K562 (cell line): ENCODE data around the gene MBP. TPM values are rescaled to one million over a fixed set of nuclear protein-coding genes. Genes with fewer than 3 reads are reported as not detected.

ENCODE experiments used
- ATAC-seq: fragments of 200-7000 bp; cut with Tn5 transposase; 3 replicates; pipeline ENCODE4 v1.9.1; 2020; ENCODE audit warnings: moderate library complexity
- BruUV-seq: library from RNA; stranded (reverse); fragments of 400-500 nt; replicated peaks from 2 replicates; lab custom pipeline; 2021; lab: Mats Ljungman, UMichigan
- CTCF ChIA-PET: fragments of 300-600 bp; formaldehyde crosslinking; extraction: SDS; loops from one replicate; lab custom pipeline; 2021; ENCODE audit warnings: low intra/inter-chr PET ratio; lab: Yijun Ruan, JAX
- POLR2A ChIA-PET: fragments of 300-600, 350-650 bp; sonication (Branson Sonifier 250); formaldehyde crosslinking; extraction: SDS; loops from one replicate; lab custom pipeline; 2021; ENCODE audit warnings: antibody characterized with exemption, inconsistent platforms; lab: Yijun Ruan, JAX
- DNase-seq, 4 experiments: peaks; one replicate each; pipeline versions ENCODE4 v3.0.0 to v3.0.0-alpha.2; 2011 to 2018; ENCODE audit warnings: low spot score in 3 of 4, mixed read lengths in 3 of 4; ENCODE audit errors: extremely low read depth in 1 of 4
- FAIRE-seq: peaks from 2 replicates; lab custom pipeline; 2011; peaks lifted over from hg19 to GRCh38; lab: Jason Lieb, UNC
- H2AFZ ChIP-seq: 2 replicates; pipeline ENCODE4 v1.6.0; 2011; ENCODE audit warnings: low read depth, low read length, control low read depth, inconsistent platforms
- H3K27ac ChIP-seq: fragments of 200-600 bp; 3 replicates; pipeline ENCODE4 v1.8.0; 2011; ENCODE audit warnings: low read depth, mild to moderate bottlenecking, control low read depth, inconsistent platforms, low read length, moderate library complexity, mixed read lengths; ENCODE audit errors: extremely low read depth
- H3K27me3 ChIP-seq, 2 experiments: fragments of 300-600 bp in 1 of 2; 2 replicates in 1 of 2; 3 replicates in 1 of 2; pipeline versions ENCODE4 v1.6.0 to v1.8.0; 2011; ENCODE audit warnings: inconsistent platforms in 2 of 2, low read length in 2 of 2, mild to moderate bottlenecking in 1 of 2, mixed read lengths in 1 of 2, moderate library complexity in 1 of 2; ENCODE audit not compliant: control insufficient read depth in 2 of 2, insufficient read depth in 2 of 2
- H3K36me3 ChIP-seq: fragments of 300-600 bp; 3 replicates; pipeline ENCODE4 v1.8.0; 2011; ENCODE audit warnings: mild to moderate bottlenecking, low read length, inconsistent platforms; ENCODE audit not compliant: control insufficient read depth, insufficient read depth
- H3K4me1 ChIP-seq, 2 experiments: fragments of 200-600 bp in 1 of 2; replicated peaks in 1 of 2; 2 replicates in 1 of 2; 3 replicates in 1 of 2; pipeline versions ENCODE4 v1.5.1 to v1.8.0; 2011; ENCODE audit warnings: inconsistent platforms in 2 of 2, low read length in 2 of 2, mild to moderate bottlenecking in 1 of 2, mixed read lengths in 1 of 2, moderate library complexity in 1 of 2; ENCODE audit not compliant: control insufficient read depth in 2 of 2, insufficient read depth in 2 of 2
- H3K4me2 ChIP-seq: 2 replicates; pipeline ENCODE4 v1.6.1; 2011; ENCODE audit warnings: low read length, control low read depth, inconsistent platforms, mixed read lengths; ENCODE audit not compliant: insufficient read depth
- H3K4me3 ChIP-seq: fragments of 200-600 bp; sonication (generic), shearing (Covaris generic); 2 replicates; pipeline ENCODE4 v1.5.1; 2016; ENCODE audit warnings: control low read depth, inconsistent platforms
- H3K79me2 ChIP-seq: fragments of 200-600 bp; 3 replicates; pipeline ENCODE4 v1.8.0; 2011; ENCODE audit warnings: low read length, inconsistent platforms; ENCODE audit not compliant: control insufficient read depth, insufficient read depth
- H3K9ac ChIP-seq, 2 experiments: 2 replicates each; pipeline versions ENCODE4 v1.6.0 to v1.6.1; 2011; ENCODE audit warnings: low read depth in 2 of 2, low read length in 2 of 2, control low read depth in 1 of 2, inconsistent platforms in 1 of 2, mild to moderate bottlenecking in 1 of 2, mixed read lengths in 1 of 2; ENCODE audit not compliant: insufficient read depth in 1 of 2
- H3K9me1 ChIP-seq: one replicate; pipeline ENCODE4 v1.6.0; 2011; ENCODE audit warnings: inconsistent platforms, mild to moderate bottlenecking, low read length, moderate library complexity; ENCODE audit not compliant: control insufficient read depth, insufficient read depth
- H3K9me3 ChIP-seq: replicated peaks from 2 replicates; pipeline ENCODE4 v1.5.1; 2011; ENCODE audit warnings: low read depth, low read length, inconsistent platforms; ENCODE audit not compliant: control insufficient read depth, insufficient read depth
- H4K20me1 ChIP-seq: replicated peaks from 2 replicates; pipeline ENCODE4 v1.6.1; 2011; ENCODE audit warnings: low read length, inconsistent platforms, mixed read lengths; ENCODE audit not compliant: control insufficient read depth, insufficient read depth
- CREM ChIP-seq: IDR thresholded peaks from 2 replicates; pipeline ENCODE4 v1.6.1; 2014; ENCODE audit warnings: antibody characterized with exemption, low read depth
- KLF13 ChIP-seq: fragments of 450-650 bp; IDR thresholded peaks from 2 replicates; pipeline ENCODE4 v1.6.1; 2016; ENCODE audit warnings: missing genetic modification characterization, low read depth, mild to moderate bottlenecking, missing compliant biosample characterization, moderate library complexity, borderline replicate concordance
- KLF16 ChIP-seq: IDR thresholded peaks from 2 replicates; pipeline ENCODE4 v1.6.1; 2016; ENCODE audit warnings: antibody characterized with exemption
- LEF1 ChIP-seq: fragments of 450-650 bp; IDR thresholded peaks from 2 replicates; pipeline ENCODE4 v1.6.1; 2016; ENCODE audit warnings: mild to moderate bottlenecking
- MITF ChIP-seq: IDR thresholded peaks from 2 replicates; pipeline ENCODE4 v1.6.1; 2014; ENCODE audit warnings: antibody characterized with exemption
- NCOA6 ChIP-seq: fragments of 450-650 bp; IDR thresholded peaks from 2 replicates; pipeline ENCODE4 v1.6.1; 2017; ENCODE audit warnings: mild to moderate bottlenecking
- NFXL1 ChIP-seq: fragments of 450-650 bp; formaldehyde crosslinking; IDR thresholded peaks from 2 replicates; pipeline ENCODE4 v1.4.0; 2021; ENCODE audit warnings: mild to moderate bottlenecking
- NKRF ChIP-seq: fragments of 450-650 bp; IDR thresholded peaks from 2 replicates; pipeline ENCODE4 v1.6.1; 2016; ENCODE audit warnings: borderline replicate concordance
- PCBP1 ChIP-seq: fragments of 200-400 bp; formaldehyde crosslinking; IDR thresholded peaks from 2 replicates; pipeline ENCODE4 v1.6.1; 2018; ENCODE audit warnings: mild to moderate bottlenecking, low read depth, low read length; ENCODE audit not compliant: poor library complexity, severe bottlenecking
- POLR2H ChIP-seq: IDR thresholded peaks from 2 replicates; pipeline ENCODE4 v1.6.1; 2016; ENCODE audit warnings: missing genetic modification characterization, low read depth, mild to moderate bottlenecking, control low read depth, missing compliant biosample characterization, moderate library complexity
- RBM17 ChIP-seq: fragments of 200-400 bp; formaldehyde crosslinking; IDR thresholded peaks from 2 replicates; pipeline ENCODE4 v1.6.1; 2017; ENCODE audit warnings: low read depth, mild to moderate bottlenecking, low read length, borderline replicate concordance
- SP1 ChIP-seq: sonication (generic); formaldehyde crosslinking; IDR thresholded peaks from 2 replicates; pipeline ENCODE4 v1.8.1; 2022; ENCODE audit warnings: mild to moderate bottlenecking, missing genetic modification reagents
- SP2 ChIP-seq: IDR thresholded peaks from 2 replicates; pipeline ENCODE4 v1.6.1; 2011; ENCODE audit warnings: mild to moderate bottlenecking, low read depth, low read length, moderate library complexity; ENCODE audit not compliant: poor library complexity, severe bottlenecking; ENCODE audit errors: extremely low read depth
- TCFL5 ChIP-seq: fragments of 250-450 bp; sonication (Bioruptor Pico); conservative IDR thresholded peaks from 2 replicates; pipeline ENCODE4 v1.6.1; 2021; ENCODE audit warnings: mild to moderate bottlenecking, moderate library complexity, matching md5 sums
- THRAP3 ChIP-seq: fragments of 450-650 bp; IDR thresholded peaks from 2 replicates; pipeline ENCODE4 v1.6.1; 2016; ENCODE audit warnings: mild to moderate bottlenecking, inconsistent platforms, borderline replicate concordance
- ZBTB1 ChIP-seq: sonication (generic); formaldehyde crosslinking; IDR thresholded peaks from 2 replicates; pipeline ENCODE4 v1.8.1; 2023; ENCODE audit warnings: missing genetic modification reagents, low read depth, mild to moderate bottlenecking, borderline replicate concordance
- ZSCAN29 ChIP-seq: fragments of 450-650 bp; IDR thresholded peaks from 2 replicates; pipeline ENCODE4 v1.6.1; 2017
- ZSCAN32 ChIP-seq: fragments of 450-650 bp; formaldehyde crosslinking; IDR thresholded peaks from 2 replicates; pipeline ENCODE4 v1.4.0; 2020; ENCODE audit warnings: mild to moderate bottlenecking, moderate library complexity
- WGBS: fragments of 100-300 bp; shearing (Covaris generic); methylation state at CpG from one replicate; pipeline ENCODE4 v1.1.6; 2016; ENCODE audit warnings: low coverage, mixed read lengths; ENCODE audit not compliant: insufficient coverage; ENCODE audit errors: missing lambda C conversion rate; 5-methylcytosine and 5-hydroxymethylcytosine counted together
- in situ Hi-C: fragments of 300-500 bp; cut with MboI; formaldehyde crosslinking; loops from 4 replicates; pipeline ENCODE4 v1.15.0; 2018; ENCODE audit warnings: inconsistent platforms, mixed read lengths
- intact Hi-C: fragments of 100-400 bp; cut with micrococcal nuclease; formaldehyde crosslinking; loops from 2 replicates; pipeline ENCODE4 v1.14.2; 2022
- polyA plus RNA-seq, 8 experiments: library from polyadenylated mRNA; depleted of rRNA in 4 of 8; stranded (reverse) in 5 of 8; unstranded in 3 of 8; fragments of >200 nt; fragmentation: Nextera tagmentation in 2 of 8; fragmentation: Illumina TruSeq in 1 of 8; extraction: Ambion mirVana in 2 of 8; extraction: Trizol in 1 of 8; gene quantifications; 2 replicates each; pipeline versions ENCODE4 v1.2.1 to v1.2.3, GENCODE V29; 2011 to 2014; ENCODE audit warnings: inconsistent platforms in 1 of 8, missing spikeins in 1 of 8
- total RNA-seq, 7 experiments: library from RNA; depleted of rRNA in 6 of 7; stranded (reverse); fragments of >200 nt in 6 of 7; fragmentation: Illumina TruSeq in 2 of 7; extraction: Trizol in 2 of 7; gene quantifications; 2 replicates each; pipeline versions ENCODE4 v1.2.1 to v1.2.3, GENCODE V29; 2011 to 2021; ENCODE audit warnings: low replicate concordance in 1 of 7

Gene MBP
- total and polyA plus RNA-seq, 9 of the 15 experiments (the other 6 are each of a cell fraction or from before 2014, with no cell fraction given), result 0.09 TPM; not detected in 8

- H3K79me2 ChIP-seq, result no peaks in the 10 kb centered on the region
- FAIRE-seq, result no peak
- H4K20me1 ChIP-seq, result no peaks in the 10 kb centered on the region
- DNase-seq, result no peak
- POLR2A ChIA-PET, result no interaction called here
- H3K9me3 ChIP-seq, result no peaks in the 10 kb centered on the region
- CTCF ChIA-PET, result no interaction called here
- H2AFZ ChIP-seq, result no peak overlapping the region
- no peaks in the 10 kb centered on the region for H3K9me1 ChIP-seq
- intact Hi-C loops (no loop called here), in situ Hi-C loops (no loop called here)
- WGBS, result 2% methylated on average over 9 of the region's 9 CpGs
- peaks cover 0 to 25% of the 10 kb centered on the region in 2 experiments; a peak in 3 of 5 replicates for H3K27me3 ChIP-seq
- H3K27ac ChIP-seq, result no peak overlapping the region
- H3K36me3 ChIP-seq, result no peaks in the 10 kb centered on the region
- H3K4me3 ChIP-seq, result no peak overlapping the region
- no TSS peak for BruUV-seq
- H3K4me1 ChIP-seq, result no peaks in the 10 kb centered on the region
- no peak for ATAC-seq
- no peak overlapping the region for H3K9ac ChIP-seq
- H3K4me2 ChIP-seq, result no peak overlapping the region
- no peak for TF ChIP-seq NKRF
- no peak for TF ChIP-seq TCFL5 (CRISPR knock-in tag)
- no peak for TF ChIP-seq CREM
- TF ChIP-seq THRAP3, result no peak
- no peak for TF ChIP-seq PCBP1
- TF ChIP-seq ZBTB1, result no peak
- TF ChIP-seq RBM17, result no peak
- TF ChIP-seq POLR2H, result no peak
- TF ChIP-seq KLF16, result no peak
- TF ChIP-seq SP2, result no peak
- TF ChIP-seq MITF, result no peak
- no peak for TF ChIP-seq ZSCAN32
- no peak for TF ChIP-seq NFXL1 (CRISPR knock-in tag)
- no peak for TF ChIP-seq LEF1
- TF ChIP-seq ZSCAN29, result no peak
- TF ChIP-seq NCOA6, result no peak
- TF ChIP-seq KLF13, result no peak
- no peak for TF ChIP-seq SP1 (CRISPR knock-in tag)
Measured at GRCh38 chr18:77089723-77090285, 42.8 kb downstream of the MBP start.
